ENCODE measurements around the gene MMP19. TPM values are rescaled to one million over a fixed set of nuclear protein-coding genes. Genes with fewer than 3 reads are reported as not detected.
"Not testable (repeated sequence)": the region's sequence is repeated elsewhere in the genome, so short reads cannot be mapped to it uniquely, and the experiment has no call there.

The MMP19 gene
- total and polyA plus RNA-seq, 3 donors from 2014 or later, result 1.3 to 6.5 (median 1.3) TPM

GRCh38 chr12:55839345-55840140, 3.2 kb downstream of the MMP19 start:
- WGBS, 2 donors, result 70 to 73% methylated on average over 11 of the region's 11 CpGs
- TF ChIP-seq, protein P1, sequence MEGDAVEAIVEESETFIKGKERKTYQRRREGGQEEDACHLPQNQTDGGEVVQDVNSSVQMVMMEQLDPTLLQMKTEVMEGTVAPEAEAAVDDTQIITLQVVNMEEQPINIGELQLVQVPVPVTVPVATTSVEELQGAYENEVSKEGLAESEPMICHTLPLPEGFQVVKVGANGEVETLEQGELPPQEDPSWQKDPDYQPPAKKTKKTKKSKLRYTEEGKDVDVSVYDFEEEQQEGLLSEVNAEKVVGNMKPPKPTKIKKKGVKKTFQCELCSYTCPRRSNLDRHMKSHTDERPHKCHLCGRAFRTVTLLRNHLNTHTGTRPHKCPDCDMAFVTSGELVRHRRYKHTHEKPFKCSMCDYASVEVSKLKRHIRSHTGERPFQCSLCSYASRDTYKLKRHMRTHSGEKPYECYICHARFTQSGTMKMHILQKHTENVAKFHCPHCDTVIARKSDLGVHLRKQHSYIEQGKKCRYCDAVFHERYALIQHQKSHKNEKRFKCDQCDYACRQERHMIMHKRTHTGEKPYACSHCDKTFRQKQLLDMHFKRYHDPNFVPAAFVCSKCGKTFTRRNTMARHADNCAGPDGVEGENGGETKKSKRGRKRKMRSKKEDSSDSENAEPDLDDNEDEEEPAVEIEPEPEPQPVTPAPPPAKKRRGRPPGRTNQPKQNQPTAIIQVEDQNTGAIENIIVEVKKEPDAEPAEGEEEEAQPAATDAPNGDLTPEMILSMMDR (IDR thresholded peaks at IDR 0.05), result no peak
- TF ChIP-seq POLR2A (IDR thresholded peaks at IDR 0.05), result no peak

GRCh38 chr12:55838361-55838760, 4.4 kb downstream of the MMP19 start:
- Histone ChIP-seq H3K4me3 (no peak overlapping the region), H3K9me3 (no peaks in the 10 kb centered on the region), H3K4me1 (peaks cover under 1% of the 10 kb centered on the region), H3K36me3 (ENCODE audit: low read depth, missing control alignments) (no peaks in the 10 kb centered on the region), H3K27ac (no peak overlapping the region), H3K27me3 (no peaks in the 10 kb centered on the region)
- no peak for DNase-seq
- intact Hi-C loops (cut with DNase I; ENCODE audit: low total_unique reads), result loop anchor here (10.0 kb wide), 1 partner anchor 86 kb away; the partner anchor contains the start of gene PYM1
- 75 to 96% methylated on average over 3 of the region's 3 CpGs for WGBS, 2 donors
- no peak for TF ChIP-seq POLR2A (IDR thresholded peaks at IDR 0.05)
- TF ChIP-seq, protein P1 (IDR thresholded peaks at IDR 0.05), result no peak

More at GRCh38 chr12:55839345-55840140, 3.2 kb downstream of the MMP19 start:
- no peak overlapping the region for H3K27ac ChIP-seq
- DNase-seq, result no peak
- intact Hi-C loops (cut with DNase I; ENCODE audit: low total_unique reads), result loop anchor here (10.0 kb wide), 1 partner anchor 85 kb away; the partner anchor contains the start of gene PYM1
- no peaks in the 10 kb centered on the region for H3K9me3 ChIP-seq
- no peaks in the 10 kb centered on the region for H3K36me3 ChIP-seq (ENCODE audit: low read depth, missing control alignments)
- H3K4me3 ChIP-seq, result no peak overlapping the region
- no peaks in the 10 kb centered on the region for H3K4me1 ChIP-seq
- no peaks in the 10 kb centered on the region for H3K27me3 ChIP-seq

DNA sequence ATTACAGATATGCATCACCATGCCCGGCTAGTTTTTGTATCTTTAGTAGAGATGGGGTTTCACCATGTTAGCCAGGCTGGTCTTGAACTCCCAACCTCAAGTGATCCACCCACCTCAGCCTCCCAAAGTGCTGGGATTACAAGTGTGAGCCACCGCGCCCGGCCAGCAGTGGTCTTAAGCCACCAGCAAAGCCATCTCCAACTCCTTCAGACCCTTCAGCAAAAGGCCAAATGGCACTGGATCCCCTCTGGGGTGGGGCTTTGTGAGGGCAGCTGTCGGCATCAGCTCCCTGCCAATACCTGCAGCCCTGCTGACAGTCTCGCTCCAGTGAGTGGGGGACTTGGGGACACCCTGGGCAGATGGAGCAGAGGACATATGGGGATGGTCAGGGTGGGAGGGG, 8.3 kb downstream of the MMP19 start:
- intact Hi-C loops (cut with DNase I; ENCODE audit: low total_unique reads), result loop anchor here (10.0 kb wide), 1 partner anchor 90 kb away; the partner anchor contains the start of gene PYM1
- WGBS, 2 donors, result 71 to 89% methylated on average over 4 to 5 of the region's 6 CpGs
- not testable (repeated sequence) for H3K27me3 ChIP-seq; H3K27ac ChIP-seq; DNase-seq; H3K4me3 ChIP-seq; H3K36me3 ChIP-seq (ENCODE audit: low read depth, missing control alignments); H3K9me3 ChIP-seq
- peaks cover 15% of the 10 kb centered on the region for H3K4me1 ChIP-seq

DNA sequence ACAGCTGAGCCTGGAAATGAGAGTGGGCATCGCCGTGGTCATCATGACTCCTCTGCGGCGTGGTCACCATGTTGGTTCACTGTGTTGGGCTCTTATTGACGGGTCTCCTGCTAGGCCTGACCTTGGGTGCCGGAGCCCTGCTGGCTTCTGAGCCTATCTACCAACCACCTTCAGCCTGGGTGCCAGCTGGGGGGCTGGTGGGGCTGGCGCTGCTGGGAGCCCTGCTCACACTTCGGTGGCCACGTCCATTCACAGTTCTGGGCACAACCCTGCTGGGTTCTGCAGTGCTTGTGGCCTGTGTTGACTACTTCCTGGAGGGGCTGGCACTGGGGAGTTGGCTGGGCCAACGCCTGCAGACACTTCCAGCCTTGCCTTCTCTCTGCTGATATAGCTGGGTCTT, 9.7 kb downstream of the MMP19 start:
- intact Hi-C loops (cut with DNase I; ENCODE audit: low total_unique reads), result loop anchor here (10.0 kb wide), 1 partner anchor 92 kb away; the partner anchor contains the start of gene PYM1
- Histone ChIP-seq H3K4me1 (peaks cover 24% of the 10 kb centered on the region), H3K36me3 (ENCODE audit: low read depth, missing control alignments) (no peaks in the 10 kb centered on the region), H3K4me3 (no peak overlapping the region), H3K27ac (no peak overlapping the region), H3K27me3 (no peaks in the 10 kb centered on the region), H3K9me3 (no peaks in the 10 kb centered on the region)
- WGBS, 2 donors, result 90 to 93% methylated on average over 5 to 10 of the region's 10 CpGs
- TF ChIP-seq POLR2A (IDR thresholded peaks at IDR 0.05), result no peak
- TF ChIP-seq, protein P1 (IDR thresholded peaks at IDR 0.05), result no peak
- DNase-seq, result no peak

DNA sequence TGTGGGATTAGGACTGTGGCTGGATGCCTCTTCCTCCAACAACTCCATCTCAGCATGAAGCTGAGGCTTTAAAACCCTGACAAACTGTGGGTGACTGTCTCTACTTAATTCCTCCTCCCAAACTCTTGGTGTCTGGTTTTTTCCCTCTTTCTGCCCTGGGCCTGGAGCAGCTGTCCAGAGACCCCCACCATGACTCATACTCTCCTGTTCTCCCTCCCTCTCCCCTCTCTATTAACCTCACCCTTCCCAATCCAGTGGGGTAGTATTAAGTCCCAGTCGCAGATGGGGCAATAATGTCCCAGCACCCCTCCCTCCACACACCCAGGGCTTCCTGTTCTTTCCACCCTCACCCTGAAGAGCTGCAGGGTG, 11.3 kb downstream of the MMP19 start:
- Histone ChIP-seq H3K27ac (peak overlapping the region; percentile 95 to 96), H3K36me3 (ENCODE audit: low read depth, missing control alignments) (no peaks in the 10 kb centered on the region), H3K9me3 (no peaks in the 10 kb centered on the region), H3K4me1 (peaks cover 34% of the 10 kb centered on the region), H3K4me3 (peak overlapping the region; percentile 88 to 97), H3K27me3 (no peaks in the 10 kb centered on the region)
- TF ChIP-seq POLR2A (IDR thresholded peaks at IDR 0.05), result no peak
- TF ChIP-seq, protein P1 (IDR thresholded peaks at IDR 0.05), result no peak
- no peak for DNase-seq
- intact Hi-C loops (cut with DNase I; ENCODE audit: low total_unique reads), result loop anchor here (10.0 kb wide), 1 partner anchor 93 kb away; the partner anchor contains the start of gene PYM1
- WGBS, 2 donors, result 5 to 6% methylated on average over 1 of the region's 1 CpG

Measured in testis (tissue), 3 donors.